RKO (cell line): ENCODE measurements around the gene MRPS18A.
"Not testable (repeated sequence)": the region's sequence is repeated elsewhere in the genome, so short reads cannot be mapped to it uniquely, and the experiment has no call there.

ENCODE experiments used
- DNase-seq: peaks from one replicate; pipeline ENCODE4 v3.0.0-alpha.2; 2016; ENCODE audit warnings: low spot score

The MRPS18A gene

DNA sequence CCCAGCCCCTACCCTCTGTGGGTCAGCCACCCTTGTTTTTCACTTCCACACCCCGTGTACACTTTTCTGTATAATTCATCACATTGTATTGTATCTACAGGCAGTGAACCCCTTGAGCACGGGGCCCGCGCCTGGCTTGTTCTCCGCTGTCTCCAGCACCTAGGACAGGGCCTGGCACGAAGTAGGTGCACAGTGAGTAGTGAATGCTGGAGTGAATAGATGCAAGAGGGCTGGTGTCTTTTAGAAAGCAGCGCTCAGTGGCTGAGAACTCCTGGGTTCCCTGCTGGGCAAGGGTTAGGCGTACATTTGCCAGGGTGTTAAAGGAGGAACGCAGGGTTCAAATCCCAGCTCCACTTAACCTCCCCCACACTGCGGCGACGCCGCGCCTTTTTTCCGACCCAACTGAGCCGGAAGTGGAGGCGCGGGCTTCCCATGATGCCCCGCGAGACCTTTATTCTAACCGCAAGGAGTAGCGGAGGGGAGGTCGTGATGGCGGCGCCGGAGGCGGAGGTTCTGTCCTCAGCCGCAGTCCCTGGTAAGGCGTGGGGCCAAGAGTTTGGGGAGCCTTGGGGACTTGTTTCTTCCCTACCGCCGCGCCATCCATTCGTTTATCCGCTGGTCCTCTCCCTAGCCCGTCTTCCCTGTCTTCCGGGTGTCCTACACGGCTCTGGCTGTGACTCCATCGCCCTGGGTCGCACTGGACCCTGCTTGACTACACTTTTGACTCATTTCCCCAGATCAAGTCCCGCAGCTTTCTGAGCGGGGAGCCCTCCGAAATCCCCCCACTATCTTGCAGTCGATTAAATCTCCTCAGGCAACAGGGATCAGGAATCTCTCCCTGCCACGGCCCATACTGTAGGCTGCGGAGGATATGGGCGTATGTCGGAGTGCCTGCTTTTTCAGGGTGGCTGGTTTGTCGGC lies 51.9 kb downstream of the MRPS18A start, which contains the start of gene MAD2L1BP:
Gene MAD2L1BP, plus strand, starts transcription at position 454 of the 921 bp plus-strand sequence. Its CDS starts 36 bp downstream, at position 490.
- DNase-seq: peak; percentile 85

DNA sequence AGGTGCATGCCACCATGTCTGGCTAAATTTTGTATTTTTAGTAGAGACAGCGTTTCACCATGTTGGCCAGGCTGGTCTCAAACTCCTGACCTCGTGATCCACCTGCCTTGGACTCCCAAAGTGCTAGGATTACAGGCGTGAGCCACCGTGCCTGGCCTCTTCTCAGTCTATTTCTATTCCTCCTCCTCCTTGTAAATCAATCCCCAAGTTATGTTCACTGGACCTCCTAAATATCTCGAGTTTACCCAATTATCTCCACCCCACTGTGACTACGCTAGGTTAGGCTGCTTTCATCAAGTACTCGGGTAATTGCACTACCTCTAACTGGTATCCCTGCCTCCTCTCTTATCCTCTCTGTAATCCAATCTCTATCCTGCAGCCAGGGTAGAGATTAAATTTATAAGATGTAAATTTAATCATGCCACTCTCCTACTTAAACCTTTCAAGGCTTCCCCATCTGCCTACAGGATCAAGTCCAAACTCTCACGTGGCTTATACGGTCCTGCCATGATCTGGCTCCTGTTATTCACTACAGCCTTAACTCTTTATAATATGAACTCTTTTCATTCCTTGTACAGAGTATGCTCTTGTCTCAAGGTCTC lies 52.8 kb downstream of the MRPS18A start:
- no peak for DNase-seq

GRCh38 chr6:43633002-43633401 lies 54.6 kb downstream of the MRPS18A start:
- DNase-seq: not testable (repeated sequence)

DNA sequence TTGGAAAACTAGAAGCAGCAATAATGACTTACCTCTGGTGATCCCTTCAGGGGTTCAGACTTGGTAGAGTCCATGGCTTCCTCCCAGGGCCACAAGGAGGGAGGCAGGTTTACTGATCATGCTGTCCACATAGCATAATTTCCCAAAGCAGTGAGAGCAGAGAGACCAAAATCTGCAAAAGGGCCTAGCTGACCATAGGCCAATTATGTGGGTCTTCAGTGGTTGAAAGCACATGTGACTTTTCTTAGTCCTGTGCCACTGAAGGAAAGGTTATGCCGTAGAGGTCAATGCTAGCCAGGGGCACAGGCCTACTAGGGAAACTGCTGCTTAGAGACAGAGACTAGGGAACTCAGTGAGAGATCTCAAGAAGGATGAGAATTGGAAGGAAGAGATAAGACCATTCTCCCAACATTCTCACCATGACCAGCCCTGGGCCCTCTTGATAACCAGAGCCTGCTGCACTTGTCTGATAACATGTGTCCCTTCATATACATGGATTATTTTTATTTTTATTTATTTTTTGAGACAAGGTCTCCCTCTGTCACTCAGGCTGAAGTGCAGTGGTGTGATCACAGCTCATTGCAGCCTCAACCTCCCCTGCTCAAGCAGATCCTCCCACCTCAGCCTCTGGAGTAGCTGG lies 56.5 kb downstream of the MRPS18A start:
- no peak for DNase-seq

- peak; percentile 97 for DNase-seq
Measured at GRCh38 chr6:43629505-43630300, 57.9 kb downstream of the MRPS18A start.

DNA sequence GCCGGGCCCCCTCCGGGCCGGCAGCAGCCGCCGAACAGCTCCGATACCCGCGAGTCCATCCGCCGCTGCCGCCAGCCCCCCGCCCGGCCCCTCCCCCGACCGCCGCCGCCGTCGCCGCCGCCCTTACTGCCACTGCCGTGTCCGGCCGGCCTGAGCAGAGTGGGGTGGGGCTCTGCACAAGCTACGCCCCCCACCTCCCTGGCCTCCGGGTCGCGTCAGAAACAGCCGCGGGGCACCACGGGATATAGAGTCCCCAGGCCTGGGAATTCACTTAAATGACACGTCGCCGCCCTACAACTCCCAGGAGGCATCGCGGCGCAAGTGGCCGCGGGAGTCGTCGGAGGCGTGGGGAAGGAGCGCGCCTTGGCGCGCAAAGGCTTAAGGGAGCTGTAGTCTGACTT lies 58.5 kb downstream of the MRPS18A start, which contains the start of gene GTPBP2:
Gene GTPBP2, minus strand, starts transcription at position 161 of the 401 bp plus-strand sequence. Its CDS starts 102 bp downstream, at position 59.
- DNase-seq: peak; percentile 99

DNA sequence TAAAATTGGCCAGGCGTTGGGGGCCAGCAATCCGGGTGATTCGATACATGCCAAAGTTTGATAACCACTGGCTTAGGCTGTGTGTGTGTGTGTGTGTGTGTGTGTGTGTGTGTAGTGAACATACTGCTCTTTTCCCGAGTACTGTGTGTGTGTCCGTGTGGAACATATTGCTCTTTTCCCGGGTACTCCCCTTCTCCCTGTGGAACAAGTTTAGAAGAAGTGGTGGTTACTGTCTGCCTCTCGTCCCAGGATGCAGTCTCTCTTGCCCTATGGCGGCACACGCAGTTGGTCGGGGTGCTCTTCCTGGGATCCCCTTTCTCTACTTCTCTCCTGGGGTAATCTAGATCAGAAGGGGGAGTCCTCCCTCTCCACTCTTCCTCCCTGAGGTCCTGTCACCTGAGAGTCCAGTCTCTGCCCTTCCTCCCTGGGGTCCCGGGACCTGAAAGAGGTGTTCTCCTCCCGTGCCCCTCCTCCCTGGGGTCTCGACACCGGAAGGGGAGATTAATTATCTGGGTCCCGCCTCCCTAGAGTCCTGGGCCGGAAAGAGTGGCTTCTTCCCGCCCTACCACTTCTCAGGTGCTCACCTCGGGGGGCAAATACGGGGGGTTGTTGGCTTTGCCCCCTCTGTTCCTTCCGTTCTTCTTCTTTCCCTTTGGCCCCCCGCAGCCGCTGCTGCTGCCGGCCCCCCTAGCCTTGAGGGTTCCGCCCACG lies 59.0 kb downstream of the MRPS18A start:
- DNase-seq: peak; percentile 67

- peak; percentile 99 for DNase-seq
Measured at GRCh38 chr6:43627008-43627825, 60.4 kb downstream of the MRPS18A start.

GRCh38 chr6:43625393-43625992 lies 62.1 kb downstream of the MRPS18A start:
- no peak for DNase-seq

- no peak for DNase-seq
Measured at GRCh38 chr6:43624786-43625288, 62.8 kb downstream of the MRPS18A start.

- no peak for DNase-seq
Measured at GRCh38 chr6:43623880-43624785, 63.5 kb downstream of the MRPS18A start.

GRCh38 chr6:43622541-43622940 lies 65.0 kb downstream of the MRPS18A start:
- DNase-seq: no peak

DNA sequence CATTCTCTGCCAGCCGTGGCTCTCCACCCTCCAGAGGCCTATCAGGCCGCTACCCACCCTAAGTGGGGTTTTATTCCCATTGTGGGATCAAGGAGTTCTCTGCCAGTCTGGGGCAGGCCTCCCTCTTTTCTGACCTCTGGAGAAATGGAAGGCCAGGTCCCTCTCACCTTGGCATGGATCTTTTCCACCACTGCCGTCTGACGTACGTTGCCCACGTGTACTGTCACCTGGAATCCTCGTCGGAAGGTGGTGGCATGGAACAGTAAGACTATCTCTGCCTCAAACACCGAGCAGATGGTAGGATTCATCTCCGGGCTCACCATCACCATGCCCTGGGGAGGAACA lies 65.8 kb downstream of the MRPS18A start:
- DNase-seq: no peak
